Fibroblast of pulmonary artery (primary cell): Measurements from ENCODE around the gene ENTPD3.

Experiments used
- DNase-seq: peaks from one replicate; pipeline ENCODE4 v3.0.0-alpha.2; 2010; ENCODE audit warnings: low read depth
- H3K4me3 ChIP-seq: replicated peaks from 2 replicates; pipeline ENCODE4 v1.5.1; 2011; ENCODE audit warnings: low read depth, mild to moderate bottlenecking, control low read depth, low read length, moderate library complexity
- CTCF ChIP-seq: IDR thresholded peaks from 2 replicates; pipeline ENCODE4 v1.5.1; 2011; ENCODE audit warnings: mild to moderate bottlenecking, control low read depth, low read length, inconsistent platforms; ENCODE audit errors: missing control alignments

ENTPD3 gene

GRCh38 chr3:40398346-40398745, 11.4 kb downstream of the ENTPD3 start:
- no peak overlapping the region for H3K4me3 ChIP-seq
- no peak for TF ChIP-seq CTCF
- no peak for DNase-seq

GRCh38 chr3:40404591-40405198, 17.7 kb downstream of the ENTPD3 start:
- DNase-seq = no peak
- no peak overlapping the region for H3K4me3 ChIP-seq
- TF ChIP-seq CTCF = no peak

- no peak for DNase-seq
- no peak for TF ChIP-seq CTCF
- H3K4me3 ChIP-seq = no peak overlapping the region
These were observed 20.0 kb downstream of the ENTPD3 start for GRCh38 chr3:40407007-40407406.

- TF ChIP-seq CTCF = no peak
- no peak for DNase-seq
These were observed 20.6 kb downstream of the ENTPD3 start for GRCh38 chr3:40407611-40408010.

GRCh38 chr3:40414270-40414669, 27.3 kb downstream of the ENTPD3 start:
- no peak for TF ChIP-seq CTCF
- DNase-seq = no peak
- no peak overlapping the region for H3K4me3 ChIP-seq

More at GRCh38 chr3:40407611-40408010, 20.6 kb downstream of the ENTPD3 start:
- no peak overlapping the region for H3K4me3 ChIP-seq

- H3K4me3 ChIP-seq = no peak overlapping the region
- DNase-seq = no peak
- TF ChIP-seq CTCF = no peak
These were observed 31.0 kb downstream of the ENTPD3 start for GRCh38 chr3:40417845-40418543.

GRCh38 chr3:40422861-40423260, 35.9 kb downstream of the ENTPD3 start:
- DNase-seq = no peak
- H3K4me3 ChIP-seq = no peak overlapping the region
- no peak for TF ChIP-seq CTCF
